Liver (tissue), 9 donors: ENCODE measurements around the gene LIPC. TPM values are rescaled to one million over a fixed set of nuclear protein-coding genes. Genes with fewer than 3 reads are reported as not detected.

Experiments
- DNase-seq: peaks from one replicate; pipeline ENCODE4 v3.0.0-alpha.2; 2017; ENCODE audit warnings: low spot score
- H3K27ac ChIP-seq, 2 donors: one replicate each; pipeline ENCODE4 v1.7.0; 2013; ENCODE audit warnings: inconsistent platforms in 2 of 2, low read length in 2 of 2, control low read depth in 1 of 2, low read depth in 1 of 2, mild to moderate bottlenecking in 1 of 2
- H3K27me3 ChIP-seq, 4 donors: one replicate each; pipeline versions ENCODE4 v1.6.1 to v1.7.0; 2013; ENCODE audit warnings: low read length in 3 of 4, inconsistent platforms in 1 of 4, mild to moderate bottlenecking in 1 of 4, moderate library complexity in 1 of 4; ENCODE audit not compliant: control insufficient read depth in 4 of 4, insufficient read depth in 4 of 4
- H3K36me3 ChIP-seq, 4 donors: one replicate each; pipeline versions ENCODE4 v1.6.1 to v1.7.0; 2013; ENCODE audit warnings: low read length in 3 of 4, mild to moderate bottlenecking in 3 of 4, low read depth in 1 of 4, moderate library complexity in 1 of 4; ENCODE audit not compliant: control insufficient read depth in 4 of 4, insufficient read depth in 3 of 4
- H3K4me1 ChIP-seq, 4 donors: one replicate each; pipeline versions ENCODE4 v1.6.1 to v1.7.0; 2013; ENCODE audit warnings: low read length in 3 of 4, mild to moderate bottlenecking in 3 of 4, moderate library complexity in 1 of 4; ENCODE audit not compliant: control insufficient read depth in 4 of 4, insufficient read depth in 4 of 4
- H3K4me3 ChIP-seq, 3 donors: one replicate each; pipeline versions ENCODE4 v1.6.1 to v1.7.0; 2013; ENCODE audit warnings: low read length in 3 of 3, control low read depth in 1 of 3, low read depth in 1 of 3, mild to moderate bottlenecking in 1 of 3
- H3K9ac ChIP-seq, 2 donors: one replicate each; pipeline ENCODE4 v1.7.0; 2013; ENCODE audit warnings: low read length in 2 of 2, mild to moderate bottlenecking in 2 of 2, moderate library complexity in 2 of 2, control low read depth in 1 of 2, low read depth in 1 of 2
- H3K9me3 ChIP-seq, 4 donors: one replicate each; pipeline versions ENCODE4 v1.6.1 to v1.7.0; 2013; ENCODE audit warnings: low read length in 3 of 4; ENCODE audit not compliant: control insufficient read depth in 4 of 4
- EGR1 ChIP-seq, 2 donors: IDR thresholded peaks; 2 replicates each; pipeline ENCODE4 v1.6.1; 2016 to 2018; ENCODE audit warnings: antibody characterized with exemption in 2 of 2, low read depth in 2 of 2
- FOXA1 ChIP-seq: IDR thresholded peaks from 2 replicates; pipeline ENCODE4 v1.6.1; 2016; ENCODE audit warnings: antibody characterized with exemption
- GABPA ChIP-seq, 2 donors: IDR thresholded peaks in 1 of 2; conservative IDR thresholded peaks in 1 of 2; 2 replicates each; pipeline ENCODE4 v1.6.1; 2016; ENCODE audit warnings: antibody characterized with exemption in 2 of 2, mild to moderate bottlenecking in 1 of 2, moderate library complexity in 1 of 2
- HNF4A ChIP-seq, 2 donors: conservative IDR thresholded peaks; 2 replicates each; pipeline ENCODE4 v1.6.1; 2016; ENCODE audit warnings: antibody characterized with exemption in 2 of 2, mild to moderate bottlenecking in 2 of 2
- HNF4G ChIP-seq: IDR thresholded peaks from 2 replicates; pipeline ENCODE4 v1.6.1; 2016; ENCODE audit warnings: antibody characterized with exemption
- JUND ChIP-seq, 2 donors: IDR thresholded peaks; 2 replicates each; pipeline ENCODE4 v1.6.1; 2016; ENCODE audit warnings: antibody characterized with exemption in 2 of 2
- MAX ChIP-seq: IDR thresholded peaks from 2 replicates; pipeline ENCODE4 v1.6.1; 2016; ENCODE audit warnings: antibody characterized with exemption
- NR2F2 ChIP-seq: IDR thresholded peaks from 2 replicates; pipeline ENCODE4 v1.6.1; 2016; ENCODE audit warnings: antibody characterized with exemption
- REST ChIP-seq: IDR thresholded peaks from 2 replicates; pipeline ENCODE4 v1.6.1; 2016; ENCODE audit warnings: antibody characterized with exemption, mild to moderate bottlenecking
- RXRA ChIP-seq, 2 donors: IDR thresholded peaks; 2 replicates each; pipeline ENCODE4 v1.6.1; 2017 to 2018; ENCODE audit warnings: antibody characterized with exemption in 2 of 2, mild to moderate bottlenecking in 1 of 2
- SP1 ChIP-seq: IDR thresholded peaks from 2 replicates; pipeline ENCODE4 v1.6.1; 2018; ENCODE audit warnings: antibody characterized with exemption, mild to moderate bottlenecking
- TAF1 ChIP-seq: conservative IDR thresholded peaks from 2 replicates; pipeline ENCODE4 v1.6.1; 2016; ENCODE audit warnings: antibody characterized with exemption, mild to moderate bottlenecking
- YY1 ChIP-seq: IDR thresholded peaks from 2 replicates; pipeline ENCODE4 v1.6.1; 2016; ENCODE audit warnings: antibody characterized with exemption, mild to moderate bottlenecking
- whole genome bisulfite sequencing: extraction: QIAGEN DNeasy Blood & Tissue Kit; methylation state at CpG from one replicate; pipeline ENCODE4 v1.1.7; 2013; 5-methylcytosine and 5-hydroxymethylcytosine counted together
- polyA plus RNA-seq, 2 donors: library from polyadenylated mRNA; stranded (reverse) in 1 of 2; unstranded in 1 of 2; fragments of 200-250 nt in 1 of 2; fragments of >200 nt in 1 of 2; fragmentation: Nextera tagmentation in 1 of 2; extraction: Ambion mirVana in 1 of 2; gene quantifications; one replicate each; pipeline versions ENCODE4 v1.2.1 to v1.2.3, GENCODE V29; 2013 to 2015
- total RNA-seq, 2 donors: library from RNA; depleted of rRNA; stranded (reverse); fragments of >200 nt; gene quantifications; one replicate each; pipeline ENCODE4 v1.2.3, GENCODE V29; 2014
- donor health status: healthy.
- donor health status: healthy.
- donor health status: healthy.
- donor health status: healthy.
- donor health status: healthy.

The LIPC gene
- total and polyA plus RNA-seq, 4 donors: 60.1 to 268 (median 131) TPM

DNA sequence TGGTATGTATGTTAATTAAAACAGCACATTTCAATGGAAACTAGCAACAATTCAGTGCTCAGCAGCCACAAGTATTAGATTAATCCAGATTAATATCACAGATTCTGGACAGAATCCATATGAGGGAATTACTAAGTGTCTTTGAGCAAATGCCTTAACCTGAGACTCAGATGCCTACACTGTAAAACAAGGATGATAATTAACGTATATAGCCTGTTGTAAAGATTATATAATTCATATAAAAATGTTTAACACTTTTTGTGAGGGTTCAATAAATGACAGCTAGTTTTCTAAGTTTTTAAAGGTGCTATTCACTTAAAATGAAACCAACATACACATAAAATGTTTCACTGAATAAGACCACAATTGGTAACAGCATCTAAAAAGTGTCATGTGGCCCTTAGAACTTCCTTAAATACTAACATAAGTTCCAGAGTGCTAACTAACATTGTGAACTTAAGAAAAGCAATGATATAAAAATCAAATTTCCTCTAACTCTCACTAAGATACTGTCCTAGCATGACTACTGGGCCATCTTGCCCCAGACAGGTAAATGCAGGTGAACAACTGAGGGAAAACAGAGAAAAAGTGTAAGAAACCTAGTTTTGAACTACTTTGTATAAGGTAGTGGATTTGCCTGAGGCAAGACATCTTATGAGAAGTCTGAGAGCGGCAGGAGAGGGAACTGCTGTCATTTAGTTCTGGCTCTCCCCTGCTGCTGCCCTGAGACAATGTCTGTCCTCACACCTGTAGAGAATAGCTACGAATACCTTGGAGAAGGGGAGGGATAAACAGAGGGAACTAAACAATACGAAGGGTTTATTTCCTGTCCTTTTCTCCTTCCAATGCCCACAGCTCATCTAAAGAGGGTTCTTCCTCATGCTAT is 166.4 kb downstream of the LIPC start:
- Histone ChIP-seq H3K27me3 (no peaks in the 10 kb centered on the region), H3K4me3 (no peak overlapping the region), H3K9ac (no peak overlapping the region), H3K36me3 (peaks cover 0 to 13% (median 4%) of the 10 kb centered on the region in 4 donors), H3K4me1 (peaks cover 0 to 13% (median 6%) of the 10 kb centered on the region in 4 donors), H3K27ac (no peak overlapping the region), H3K9me3 (no peaks in the 10 kb centered on the region)
- WGBS: 87% methylated on average over 4 of the region's 4 CpGs
- TF ChIP-seq MAX (no peak), GABPA (IDR thresholded peaks at IDR 0.05 in 1 of 2, conservative IDR thresholded peaks at IDR 0.05 in 1 of 2) (no peak), REST (no peak), SP1 (no peak)
- DNase-seq: no peak

DNA sequence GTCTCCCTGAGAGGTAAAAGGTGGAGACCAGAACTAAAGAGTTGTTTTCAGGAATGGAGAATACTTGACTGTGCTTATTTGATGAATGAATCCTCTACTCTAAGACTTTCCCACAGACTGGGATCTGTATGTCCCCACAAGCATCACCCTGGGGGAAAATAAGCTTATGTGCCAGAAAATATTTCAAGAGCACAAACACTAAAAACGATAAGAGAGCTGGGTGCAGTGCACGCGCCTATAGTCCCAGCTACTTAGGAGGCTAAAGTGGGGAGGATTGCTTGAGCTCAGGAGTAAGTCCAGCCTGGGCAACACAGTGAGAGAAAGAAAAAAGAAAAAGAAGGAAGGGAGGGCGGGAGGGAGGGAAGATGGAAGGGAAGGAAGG is 167.0 kb downstream of the LIPC start:
- Histone ChIP-seq H3K9ac (no peak overlapping the region), H3K4me3 (no peak overlapping the region), H3K27me3 (no peaks in the 10 kb centered on the region), H3K27ac (no peak overlapping the region), H3K9me3 (no peaks in the 10 kb centered on the region), H3K4me1 (peaks cover 0 to 13% (median 6%) of the 10 kb centered on the region in 4 donors), H3K36me3 (peaks cover 0 to 13% (median 4%) of the 10 kb centered on the region in 4 donors)
- TF ChIP-seq RXRA (IDR thresholded peaks at IDR 0.05) (no peak), REST (no peak), SP1 (no peak), HNF4G (no peak), GABPA (IDR thresholded peaks at IDR 0.05 in 1 of 2, conservative IDR thresholded peaks at IDR 0.05 in 1 of 2) (no peak), FOXA1 (no peak), HNF4A (conservative IDR thresholded peaks at IDR 0.05) (no peak), NR2F2 (no peak), TAF1 (no peak), YY1 (no peak), JUND (IDR thresholded peaks at IDR 0.05) (no peak), MAX (no peak), EGR1 (IDR thresholded peaks at IDR 0.05; ENCODE audit: low read depth in 2 of 2) (no peak)
- DNase-seq: no peak
- 95% methylated on average over 4 of the region's 4 CpGs for WGBS
